B cell (primary cell): ENCODE measurements around the gene NKD2.

Experiments
- EZH2 ChIP-seq: IDR thresholded peaks from 2 replicates; pipeline ENCODE4 v1.6.1; 2012; ENCODE audit warnings: borderline replicate concordance, low read depth, mild to moderate bottlenecking, moderate library complexity, low read length; ENCODE audit not compliant: insufficient read depth, poor library complexity, severe bottlenecking
- TF ChIP-seq, protein P1 (sequence below): fragments of 200-600 bp; IDR thresholded peaks from one replicate; pipeline ENCODE4 v1.8.0; 2022; ENCODE audit warnings: antibody characterized with exemption, mild to moderate bottlenecking

DNA sequence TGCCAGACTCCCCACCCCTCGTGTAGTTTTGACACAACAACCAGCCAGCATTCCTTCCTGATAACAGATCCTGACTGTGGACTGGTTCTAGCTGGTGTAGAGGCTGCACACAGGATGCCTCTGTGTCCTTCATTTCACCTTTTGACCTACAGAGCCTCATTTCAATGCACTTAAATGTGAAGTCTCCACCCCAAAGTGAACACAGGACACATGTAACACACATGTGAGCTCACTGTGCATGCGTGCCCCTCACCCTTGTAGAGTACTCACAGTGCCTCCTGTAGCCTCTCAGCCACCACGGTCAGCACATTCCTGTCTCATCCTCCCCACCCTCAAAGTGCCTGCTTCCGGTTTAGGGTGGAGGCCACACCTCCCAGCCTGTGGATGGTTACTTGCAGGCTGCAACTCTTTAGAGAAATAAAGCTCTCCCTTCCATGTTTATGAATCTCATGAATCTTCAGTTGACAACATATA lies 11.6 kb upstream of the NKD2 start:
- TF ChIP-seq, protein P1, sequence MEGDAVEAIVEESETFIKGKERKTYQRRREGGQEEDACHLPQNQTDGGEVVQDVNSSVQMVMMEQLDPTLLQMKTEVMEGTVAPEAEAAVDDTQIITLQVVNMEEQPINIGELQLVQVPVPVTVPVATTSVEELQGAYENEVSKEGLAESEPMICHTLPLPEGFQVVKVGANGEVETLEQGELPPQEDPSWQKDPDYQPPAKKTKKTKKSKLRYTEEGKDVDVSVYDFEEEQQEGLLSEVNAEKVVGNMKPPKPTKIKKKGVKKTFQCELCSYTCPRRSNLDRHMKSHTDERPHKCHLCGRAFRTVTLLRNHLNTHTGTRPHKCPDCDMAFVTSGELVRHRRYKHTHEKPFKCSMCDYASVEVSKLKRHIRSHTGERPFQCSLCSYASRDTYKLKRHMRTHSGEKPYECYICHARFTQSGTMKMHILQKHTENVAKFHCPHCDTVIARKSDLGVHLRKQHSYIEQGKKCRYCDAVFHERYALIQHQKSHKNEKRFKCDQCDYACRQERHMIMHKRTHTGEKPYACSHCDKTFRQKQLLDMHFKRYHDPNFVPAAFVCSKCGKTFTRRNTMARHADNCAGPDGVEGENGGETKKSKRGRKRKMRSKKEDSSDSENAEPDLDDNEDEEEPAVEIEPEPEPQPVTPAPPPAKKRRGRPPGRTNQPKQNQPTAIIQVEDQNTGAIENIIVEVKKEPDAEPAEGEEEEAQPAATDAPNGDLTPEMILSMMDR = no peak
- no peak for TF ChIP-seq EZH2
